HepG2 (cell line): ENCODE measurements around the gene PDS5B. TPM values are rescaled to one million over a fixed set of nuclear protein-coding genes. Genes with fewer than 3 reads are reported as not detected.

Source experiments
- ATAC-seq: fragments of 200-7000 bp; cut with Tn5 transposase; 3 replicates; pipeline ENCODE4 v1.9.1; 2020; ENCODE audit warnings: mild to moderate bottlenecking, moderate library complexity
- BruUV-seq: library from RNA; stranded (reverse); fragments of 400-500 nt; replicated peaks from 2 replicates; lab custom pipeline; 2021; lab: Mats Ljungman, UMichigan
- CTCF ChIA-PET: fragments of 300-600 bp; formaldehyde crosslinking; extraction: SDS; loops from one replicate; lab custom pipeline; 2021; ENCODE audit warnings: low total read pairs, inconsistent platforms, low intra/inter-chr PET ratio; lab: Yijun Ruan, JAX
- POLR2A ChIA-PET: fragments of 350-600 bp; sonication (Branson Sonifier 250); formaldehyde crosslinking; loops from one replicate; lab custom pipeline; 2020; ENCODE audit warnings: antibody characterized with exemption, inconsistent platforms; lab: Yijun Ruan, JAX
- DNase-seq: peaks from one replicate; pipeline ENCODE4 v3.0.0-alpha.2; 2015; ENCODE audit warnings: low spot score
- FAIRE-seq: peaks from 3 replicates; lab custom pipeline; 2011; peaks lifted over from hg19 to GRCh38; lab: Jason Lieb, UNC
- H2AFZ ChIP-seq: one replicate; pipeline ENCODE4 v1.6.1; 2011; ENCODE audit warnings: low read length, inconsistent platforms
- H3K27ac ChIP-seq: fragments of 300-600 bp; 3 replicates; pipeline ENCODE4 v1.8.0; 2011; ENCODE audit warnings: mixed run types, mild to moderate bottlenecking, mixed read lengths, low read length, inconsistent platforms; ENCODE audit not compliant: insufficient read depth; ENCODE audit errors: extremely low read length
- H3K27me3 ChIP-seq, 2 experiments: fragments of 200-600 bp in 1 of 2; 2 replicates in 1 of 2; 3 replicates in 1 of 2; pipeline versions ENCODE4 v1.6.0 to v1.8.0; 2011; ENCODE audit warnings: low read length in 2 of 2, mild to moderate bottlenecking in 2 of 2, moderate library complexity in 2 of 2, inconsistent platforms in 1 of 2; ENCODE audit not compliant: insufficient read depth in 2 of 2, control insufficient read depth in 1 of 2
- H3K36me3 ChIP-seq, 2 experiments: fragments of 200-600 bp in 1 of 2; replicated peaks in 1 of 2; 2 replicates in 1 of 2; 3 replicates in 1 of 2; pipeline versions ENCODE4 v1.5.1 to v1.8.0; 2011; ENCODE audit warnings: low read length in 2 of 2, inconsistent platforms in 1 of 2; ENCODE audit not compliant: insufficient read depth in 2 of 2, control insufficient read depth in 1 of 2
- H3K4me1 ChIP-seq: 2 replicates; pipeline ENCODE4 v1.5.1; 2012; ENCODE audit warnings: low read length, inconsistent platforms; ENCODE audit not compliant: insufficient read depth
- H3K4me2 ChIP-seq: 2 replicates; pipeline ENCODE4 v1.6.0; 2011; ENCODE audit warnings: low read depth, low read length, inconsistent platforms
- H3K4me3 ChIP-seq, 3 experiments: fragments of 200-600 bp in 1 of 3; sonication (generic), shearing (Covaris generic) in 1 of 3; replicated peaks in 1 of 3; 2 replicates each; pipeline ENCODE4 v1.5.1; 2011 to 2016; ENCODE audit warnings: low read length in 3 of 3, inconsistent platforms in 2 of 3, low read depth in 2 of 3, mild to moderate bottlenecking in 2 of 3, control low read depth in 1 of 3, mixed read lengths in 1 of 3; ENCODE audit not compliant: insufficient read depth in 1 of 3
- H3K79me2 ChIP-seq: one replicate; pipeline ENCODE4 v1.6.1; 2011; ENCODE audit warnings: low read length, inconsistent platforms; ENCODE audit not compliant: insufficient read depth
- H3K9ac ChIP-seq: 2 replicates; pipeline ENCODE4 v1.6.0; 2011; ENCODE audit warnings: mild to moderate bottlenecking, low read depth, low read length, inconsistent platforms; ENCODE audit not compliant: insufficient read depth
- H3K9me3 ChIP-seq: 2 replicates; pipeline ENCODE4 v1.5.1; 2012; ENCODE audit warnings: mild to moderate bottlenecking, low read length
- H4K20me1 ChIP-seq: 2 replicates; pipeline ENCODE4 v1.6.0; 2011; ENCODE audit warnings: inconsistent platforms, mild to moderate bottlenecking, low read length, moderate library complexity; ENCODE audit not compliant: insufficient read depth
- BCL6 ChIP-seq: IDR thresholded peaks from 2 replicates; pipeline ENCODE4 v1.6.1; 2016; ENCODE audit warnings: missing genetic modification reagents, missing compliant biosample characterization
- EHMT2 ChIP-seq: fragments of 200-600 bp; sonication (generic); IDR thresholded peaks from 2 replicates; pipeline ENCODE4 v1.7.0; 2017; ENCODE audit warnings: antibody characterized with exemption, low read depth, low read length, borderline replicate concordance
- GLI4 ChIP-seq: sonication (generic); formaldehyde crosslinking; IDR thresholded peaks from 2 replicates; pipeline ENCODE4 v1.5.1; 2020; ENCODE audit warnings: missing genetic modification reagents, mild to moderate bottlenecking, moderate library complexity, borderline replicate concordance
- NR2C2 ChIP-seq: sonication (generic); formaldehyde crosslinking; IDR thresholded peaks from 2 replicates; pipeline ENCODE4 v1.4.0; 2020; ENCODE audit warnings: missing genetic modification reagents, mild to moderate bottlenecking, moderate library complexity, borderline replicate concordance
- SALL2 ChIP-seq: sonication (generic); formaldehyde crosslinking; IDR thresholded peaks from 2 replicates; pipeline ENCODE4 v1.8.1; 2023; ENCODE audit warnings: mild to moderate bottlenecking, missing genetic modification reagents, inconsistent platforms
- STAG1 ChIP-seq: sonication (generic); formaldehyde crosslinking; IDR thresholded peaks from 2 replicates; pipeline ENCODE4 v1.4.0; 2020; ENCODE audit warnings: missing genetic modification reagents
- XRCC5 ChIP-seq: fragments of 200-400 bp; formaldehyde crosslinking; optimal IDR thresholded peaks from 2 replicates; pipeline ENCODE3; 2017; ENCODE audit warnings: mild to moderate bottlenecking, low read length
- ZMYM4 ChIP-seq: sonication (generic); formaldehyde crosslinking; IDR thresholded peaks from 2 replicates; pipeline ENCODE4 v1.8.1; 2023; ENCODE audit warnings: mild to moderate bottlenecking, missing genetic modification reagents
- ZNF530 ChIP-seq: sonication (generic); formaldehyde crosslinking; IDR thresholded peaks from 2 replicates; pipeline ENCODE4 v1.5.0; 2020; ENCODE audit warnings: low read depth, mild to moderate bottlenecking, missing genetic modification reagents
- ZNF746 ChIP-seq: sonication (generic); formaldehyde crosslinking; IDR thresholded peaks from 2 replicates; pipeline ENCODE4 v1.8.0; 2022; ENCODE audit warnings: mild to moderate bottlenecking, missing genetic modification reagents
- WGBS: methylation state at CpG from one replicate; pipeline ENCODE4 v1.1.6; 2017; ENCODE audit warnings: low lambda C conversion rate; 5-methylcytosine and 5-hydroxymethylcytosine counted together
- in situ Hi-C: cut with HindIII; loops from 2 replicates; pipeline ENCODE4 v1.10.0; 2017; ENCODE audit warnings: low pct_unique_long_range_greater_than_20kb; ENCODE audit not compliant: extremely low pct_ligation_motif_present
- intact Hi-C: fragments of 100-400 bp; cut with micrococcal nuclease; formaldehyde crosslinking; loops from one replicate; pipeline ENCODE4 v1.10.0; 2022; ENCODE audit not compliant: unreplicated experiment
- polyA plus RNA-seq, 8 experiments: library from polyadenylated mRNA; depleted of rRNA in 3 of 8; stranded (reverse) in 7 of 8; unstranded in 1 of 8; fragments of >200 nt; fragmentation: Illumina TruSeq in 4 of 8; extraction: Trizol in 4 of 8; gene quantifications; 2 replicates each; pipeline versions ENCODE4 v1.2.1 to v1.2.3, GENCODE V29; 2011 to 2016; ENCODE audit warnings: low read depth in 4 of 8, missing spikeins in 1 of 8, mixed read lengths in 1 of 8; ENCODE audit not compliant: insufficient read depth in 1 of 8
- total RNA-seq, 5 experiments: library from RNA; depleted of rRNA; stranded (reverse); fragments of >200 nt; fragmentation: Illumina TruSeq; extraction: Trizol; gene quantifications; 2 replicates each; pipeline ENCODE4 v1.2.3, GENCODE V29; 2016; ENCODE audit warnings: low read depth in 1 of 5
- TF ChIP-seq, protein P1 (sequence below): sonication (generic); formaldehyde crosslinking; IDR thresholded peaks from 2 replicates; pipeline ENCODE4 v1.4.0; 2020; ENCODE audit warnings: missing genetic modification reagents
- TF ChIP-seq, protein P2 (sequence below): sonication (generic); formaldehyde crosslinking; IDR thresholded peaks from 2 replicates; pipeline ENCODE4 v1.5.0; 2020; ENCODE audit warnings: missing genetic modification reagents

The PDS5B gene
- total and polyA plus RNA-seq, 2 of the 13 experiments (the other 11 are each of a cell fraction or from before 2014, with no cell fraction given) = 5.8 to 24.6 TPM

- FAIRE-seq = no peak
- Histone ChIP-seq H3K4me2 (no peak overlapping the region), H3K79me2 (no peaks in the 10 kb centered on the region), H3K27me3 (no peaks in the 10 kb centered on the region), H2AFZ (no peak overlapping the region), H4K20me1 (no peaks in the 10 kb centered on the region), H3K27ac (no peak overlapping the region), H3K9me3 (no peaks in the 10 kb centered on the region), H3K36me3 (no peaks in the 10 kb centered on the region), H3K4me1 (no peaks in the 10 kb centered on the region), H3K9ac (no peak overlapping the region), H3K4me3 (no peak overlapping the region)
- no TSS peak for BruUV-seq
- intact Hi-C loops = no loop called here
- DNase-seq = no peak
- CTCF ChIA-PET = no interaction called here
- in situ Hi-C loops = no loop called here
- POLR2A ChIA-PET = no interaction called here
- TF ChIP-seq NR2C2 (CRISPR knock-in tag) = no peak
- TF ChIP-seq STAG1 (CRISPR knock-in tag) = no peak
- TF ChIP-seq, protein P1, sequence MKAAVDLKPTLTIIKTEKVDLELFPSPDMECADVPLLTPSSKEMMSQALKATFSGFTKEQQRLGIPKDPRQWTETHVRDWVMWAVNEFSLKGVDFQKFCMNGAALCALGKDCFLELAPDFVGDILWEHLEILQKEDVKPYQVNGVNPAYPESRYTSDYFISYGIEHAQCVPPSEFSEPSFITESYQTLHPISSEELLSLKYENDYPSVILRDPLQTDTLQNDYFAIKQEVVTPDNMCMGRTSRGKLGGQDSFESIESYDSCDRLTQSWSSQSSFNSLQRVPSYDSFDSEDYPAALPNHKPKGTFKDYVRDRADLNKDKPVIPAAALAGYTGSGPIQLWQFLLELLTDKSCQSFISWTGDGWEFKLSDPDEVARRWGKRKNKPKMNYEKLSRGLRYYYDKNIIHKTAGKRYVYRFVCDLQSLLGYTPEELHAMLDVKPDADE = no peak
- TF ChIP-seq ZNF746 = no peak
- no peak for TF ChIP-seq BCL6 (CRISPR knock-in tag)
- TF ChIP-seq GLI4 (CRISPR knock-in tag) = no peak
- TF ChIP-seq ZNF530 (CRISPR knock-in tag) = no peak
- no peak for TF ChIP-seq ZMYM4 (CRISPR knock-in tag)
- no peak for TF ChIP-seq XRCC5
- TF ChIP-seq, protein P2, sequence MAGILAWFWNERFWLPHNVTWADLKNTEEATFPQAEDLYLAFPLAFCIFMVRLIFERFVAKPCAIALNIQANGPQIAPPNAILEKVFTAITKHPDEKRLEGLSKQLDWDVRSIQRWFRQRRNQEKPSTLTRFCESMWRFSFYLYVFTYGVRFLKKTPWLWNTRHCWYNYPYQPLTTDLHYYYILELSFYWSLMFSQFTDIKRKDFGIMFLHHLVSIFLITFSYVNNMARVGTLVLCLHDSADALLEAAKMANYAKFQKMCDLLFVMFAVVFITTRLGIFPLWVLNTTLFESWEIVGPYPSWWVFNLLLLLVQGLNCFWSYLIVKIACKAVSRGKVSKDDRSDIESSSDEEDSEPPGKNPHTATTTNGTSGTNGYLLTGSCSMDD (CRISPR knock-in tag) = no peak
- TF ChIP-seq EHMT2 = no peak
- no peak for TF ChIP-seq SALL2
- 36% methylated on average over 7 of the region's 7 CpGs for WGBS
- ATAC-seq = 0 out of 3 replicates have a peak, but pooled peaks have one; percentile 31
Measured at GRCh38 chr13:32811297-32811800, 225.1 kb downstream of the PDS5B start.
